GM23338 (cell line): ENCODE measurements around the gene ATL2. TPM values are rescaled to one million over a fixed set of nuclear protein-coding genes. Genes with fewer than 3 reads are reported as not detected.

Experiments
- ATAC-seq: fragments of 200-7000 bp; cut with Tn5 transposase; 3 replicates; pipeline ENCODE4 v1.9.1; 2020
- DNase-seq: peaks from one replicate; pipeline ENCODE4 v3.0.0-alpha.2; 2015; ENCODE audit warnings: low spot score
- H2AFZ ChIP-seq: fragments of 200-600 bp; sonication (generic); 2 replicates; pipeline ENCODE4 v1.8.0; 2016; ENCODE audit warnings: antibody characterized with exemption, mild to moderate bottlenecking, moderate library complexity
- H3F3A ChIP-seq: fragments of 200-600 bp; sonication (generic); replicated peaks from 2 replicates; pipeline ENCODE4 v1.8.0; 2017; ENCODE audit warnings: antibody characterized with exemption, mixed run types, low read depth
- H3K27ac ChIP-seq: fragments of 200-600 bp; sonication (generic); 2 replicates; pipeline ENCODE4 v1.6.1; 2016; ENCODE audit warnings: low read depth
- H3K27me3 ChIP-seq: fragments of 200-600 bp; sonication (generic); 2 replicates; pipeline ENCODE4 v1.8.0; 2016; ENCODE audit warnings: mild to moderate bottlenecking, mixed run types, moderate library complexity; ENCODE audit not compliant: insufficient read depth
- H3K36me3 ChIP-seq: fragments of 200-600 bp; sonication (generic); 2 replicates; pipeline ENCODE4 v1.8.0; 2016; ENCODE audit warnings: mild to moderate bottlenecking; ENCODE audit not compliant: insufficient read depth
- H3K4me1 ChIP-seq: fragments of 200-600 bp; sonication (generic); 2 replicates; pipeline ENCODE4 v1.8.0; 2016; ENCODE audit warnings: mild to moderate bottlenecking, moderate library complexity; ENCODE audit not compliant: insufficient read depth
- H3K4me2 ChIP-seq: fragments of 200-600 bp; sonication (generic); 2 replicates; pipeline ENCODE4 v1.7.1; 2017; ENCODE audit warnings: mixed run types
- H3K4me3 ChIP-seq: fragments of 200-600 bp; sonication (generic); 2 replicates; pipeline ENCODE4 v1.6.1; 2016; ENCODE audit warnings: mixed run types
- H3K79me2 ChIP-seq: fragments of 200-600 bp; sonication (generic); replicated peaks from 2 replicates; pipeline ENCODE4 v1.8.0; 2017; ENCODE audit warnings: mild to moderate bottlenecking; ENCODE audit not compliant: insufficient read depth
- H3K9me2 ChIP-seq: fragments of 200-600 bp; sonication (generic); 2 replicates; pipeline ENCODE4 v1.8.0; 2017; ENCODE audit not compliant: insufficient read depth
- H4K20me1 ChIP-seq: fragments of 200-600 bp; sonication (generic); replicated peaks from 2 replicates; pipeline ENCODE4 v1.8.0; 2017; ENCODE audit warnings: mild to moderate bottlenecking; ENCODE audit not compliant: insufficient read depth
- H3K27ac Mint-ChIP-seq: 2 replicates; pipeline ENCODE4 v1.8.0; 2020; ENCODE audit warnings: inconsistent platforms, mild to moderate bottlenecking, moderate library complexity, mixed read lengths
- H3K27me3 Mint-ChIP-seq: 3 replicates; pipeline ENCODE4 v1.8.0; 2022; ENCODE audit warnings: low read depth, mild to moderate bottlenecking, moderate library complexity, mixed read lengths, inconsistent platforms; ENCODE audit not compliant: insufficient read depth, poor library complexity
- H3K36me3 Mint-ChIP-seq: 3 replicates; pipeline ENCODE4 v1.8.0; 2021; ENCODE audit warnings: low read depth, mild to moderate bottlenecking, inconsistent platforms, moderate library complexity, mixed read lengths
- H3K4me1 Mint-ChIP-seq: 3 replicates; pipeline ENCODE4 v1.8.0; 2020; ENCODE audit warnings: mild to moderate bottlenecking, inconsistent platforms, mixed read lengths
- H3K4me3 Mint-ChIP-seq: 3 replicates; pipeline ENCODE4 v1.8.0; 2021; ENCODE audit warnings: moderate library complexity, mild to moderate bottlenecking, inconsistent platforms, mixed read lengths
- H3K9me3 Mint-ChIP-seq: 3 replicates; pipeline ENCODE4 v1.8.0; 2020; ENCODE audit warnings: moderate library complexity, mild to moderate bottlenecking, inconsistent platforms, mixed read lengths
- CREB1 ChIP-seq: fragments of 250-450 bp; sonication (Bioruptor Pico); IDR thresholded peaks from 2 replicates; pipeline ENCODE4 v1.5.0; 2020; ENCODE audit warnings: low read depth, mild to moderate bottlenecking, moderate library complexity
- CTCF ChIP-seq, 2 experiments: fragments of 200-600 bp in 1 of 2; sonication (generic) in 1 of 2; conservative IDR thresholded peaks; 2 replicates each; pipeline versions ENCODE4 v1.5.1 to v1.6.1; 2016 to 2017; ENCODE audit warnings: antibody characterized with exemption in 2 of 2, low read depth in 2 of 2, mild to moderate bottlenecking in 2 of 2, moderate library complexity in 1 of 2
- EZH2 ChIP-seq: fragments of 200-600 bp; sonication (generic); IDR thresholded peaks from one replicate; pipeline ENCODE4 v1.8.0; 2017; ENCODE audit warnings: antibody characterized with exemption, mild to moderate bottlenecking, low read depth; ENCODE audit not compliant: unreplicated experiment
- EZH2phosphoT487 ChIP-seq: fragments of 200-600 bp; sonication (generic); IDR thresholded peaks from one replicate; pipeline ENCODE4 v1.8.1; 2018; ENCODE audit warnings: antibody characterized with exemption; ENCODE audit not compliant: unreplicated experiment
- JUNB ChIP-seq: IDR thresholded peaks from one replicate; pipeline ENCODE4 v1.6.1; 2016; ENCODE audit warnings: antibody characterized with exemption; ENCODE audit not compliant: unreplicated experiment
- NANOG ChIP-seq: IDR thresholded peaks from 2 replicates; pipeline ENCODE4 v1.6.1; 2016; ENCODE audit warnings: antibody characterized with exemption, borderline replicate concordance
- POLR2AphosphoS5 ChIP-seq: IDR thresholded peaks from 2 replicates; pipeline ENCODE4 v1.6.1; 2016; ENCODE audit warnings: antibody characterized with exemption, low read depth
- STAT1 ChIP-seq: IDR thresholded peaks from one replicate; pipeline ENCODE4 v1.6.1; 2016; ENCODE audit warnings: antibody characterized with exemption; ENCODE audit not compliant: unreplicated experiment
- ZNF114 ChIP-seq: fragments of 250-450 bp; sonication (Bioruptor Pico); IDR thresholded peaks from 2 replicates; pipeline ENCODE4 v1.5.0; 2020; ENCODE audit warnings: mild to moderate bottlenecking, moderate library complexity
- ZNF331 ChIP-seq: fragments of 250-450 bp; sonication (Bioruptor Pico); IDR thresholded peaks from 2 replicates; pipeline ENCODE4 v1.5.0; 2020; ENCODE audit warnings: low read depth, mild to moderate bottlenecking, moderate library complexity
- polyA plus RNA-seq: library from polyadenylated mRNA; unstranded; fragments of >200 nt; fragmentation: Nextera tagmentation; extraction: Ambion mirVana; gene quantifications from 2 replicates; pipeline ENCODE4 v1.2.1, GENCODE V29; 2016
- total RNA-seq: library from RNA; depleted of rRNA; stranded (reverse); fragments of >200 nt; shearing (Covaris generic); gene quantifications from 2 replicates; pipeline ENCODE4 v1.2.3, GENCODE V29; 2014
- TF ChIP-seq, protein P1 (sequence below): IDR thresholded peaks from 2 replicates; pipeline ENCODE4 v1.6.1; 2016; ENCODE audit warnings: antibody characterized with exemption
- TF ChIP-seq, protein P2 (sequence below): IDR thresholded peaks from one replicate; pipeline ENCODE4 v1.6.1; 2018; ENCODE audit warnings: antibody characterized with exemption; ENCODE audit not compliant: unreplicated experiment
- TF ChIP-seq, protein P3 (sequence below): fragments of 250-450 bp; sonication (Bioruptor Pico); IDR thresholded peaks from 2 replicates; pipeline ENCODE4 v1.5.0; 2020; ENCODE audit warnings: mild to moderate bottlenecking, moderate library complexity

Gene ATL2
- total and polyA plus RNA-seq, 2 experiments from 2014 or later = 30.2 to 140 TPM

GRCh38 chr2:38254796-38255195, 122.3 kb downstream of the ATL2 start:
- Histone ChIP-seq H3K4me1 (no peaks in the 10 kb centered on the region), H3K79me2 (no peaks in the 10 kb centered on the region), H4K20me1 (no peaks in the 10 kb centered on the region), H3K9me2 (peaks cover 17% of the 10 kb centered on the region; the same call in 1 of the 2 replicates), H3K4me2 (no peak overlapping the region), H3K27me3 (no peaks in the 10 kb centered on the region), H2AFZ (no peak overlapping the region), H3K27ac (no peak overlapping the region), H3K36me3 (no peaks in the 10 kb centered on the region), H3K4me3 (no peak overlapping the region), H3F3A (no peaks in the 10 kb centered on the region)
- Mint-ChIP-seq H3K9me3 (peaks cover 7% of the 10 kb centered on the region; the same call in 1 of the 3 replicates), H3K36me3 (no peaks in the 10 kb centered on the region), H3K4me1 (no peaks in the 10 kb centered on the region), H3K27ac (no peak overlapping the region), H3K4me3 (no peak overlapping the region), H3K27me3 (peaks cover 4% of the 10 kb centered on the region)
- ATAC-seq (no peak), DNase-seq (no peak)
- TF ChIP-seq EZH2 = no peak
- TF ChIP-seq EZH2phosphoT487 = no peak
- no peak for TF ChIP-seq ZNF331
- no peak for TF ChIP-seq CTCF (conservative IDR thresholded peaks at IDR 0.05; ENCODE audit: low read depth in 2 of 2)
- no peak for TF ChIP-seq CREB1
- TF ChIP-seq, protein P1, sequence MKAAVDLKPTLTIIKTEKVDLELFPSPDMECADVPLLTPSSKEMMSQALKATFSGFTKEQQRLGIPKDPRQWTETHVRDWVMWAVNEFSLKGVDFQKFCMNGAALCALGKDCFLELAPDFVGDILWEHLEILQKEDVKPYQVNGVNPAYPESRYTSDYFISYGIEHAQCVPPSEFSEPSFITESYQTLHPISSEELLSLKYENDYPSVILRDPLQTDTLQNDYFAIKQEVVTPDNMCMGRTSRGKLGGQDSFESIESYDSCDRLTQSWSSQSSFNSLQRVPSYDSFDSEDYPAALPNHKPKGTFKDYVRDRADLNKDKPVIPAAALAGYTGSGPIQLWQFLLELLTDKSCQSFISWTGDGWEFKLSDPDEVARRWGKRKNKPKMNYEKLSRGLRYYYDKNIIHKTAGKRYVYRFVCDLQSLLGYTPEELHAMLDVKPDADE = no peak
- TF ChIP-seq STAT1 = no peak
- no peak for TF ChIP-seq JUNB
- no peak for TF ChIP-seq ZNF114
- TF ChIP-seq, protein P2, sequence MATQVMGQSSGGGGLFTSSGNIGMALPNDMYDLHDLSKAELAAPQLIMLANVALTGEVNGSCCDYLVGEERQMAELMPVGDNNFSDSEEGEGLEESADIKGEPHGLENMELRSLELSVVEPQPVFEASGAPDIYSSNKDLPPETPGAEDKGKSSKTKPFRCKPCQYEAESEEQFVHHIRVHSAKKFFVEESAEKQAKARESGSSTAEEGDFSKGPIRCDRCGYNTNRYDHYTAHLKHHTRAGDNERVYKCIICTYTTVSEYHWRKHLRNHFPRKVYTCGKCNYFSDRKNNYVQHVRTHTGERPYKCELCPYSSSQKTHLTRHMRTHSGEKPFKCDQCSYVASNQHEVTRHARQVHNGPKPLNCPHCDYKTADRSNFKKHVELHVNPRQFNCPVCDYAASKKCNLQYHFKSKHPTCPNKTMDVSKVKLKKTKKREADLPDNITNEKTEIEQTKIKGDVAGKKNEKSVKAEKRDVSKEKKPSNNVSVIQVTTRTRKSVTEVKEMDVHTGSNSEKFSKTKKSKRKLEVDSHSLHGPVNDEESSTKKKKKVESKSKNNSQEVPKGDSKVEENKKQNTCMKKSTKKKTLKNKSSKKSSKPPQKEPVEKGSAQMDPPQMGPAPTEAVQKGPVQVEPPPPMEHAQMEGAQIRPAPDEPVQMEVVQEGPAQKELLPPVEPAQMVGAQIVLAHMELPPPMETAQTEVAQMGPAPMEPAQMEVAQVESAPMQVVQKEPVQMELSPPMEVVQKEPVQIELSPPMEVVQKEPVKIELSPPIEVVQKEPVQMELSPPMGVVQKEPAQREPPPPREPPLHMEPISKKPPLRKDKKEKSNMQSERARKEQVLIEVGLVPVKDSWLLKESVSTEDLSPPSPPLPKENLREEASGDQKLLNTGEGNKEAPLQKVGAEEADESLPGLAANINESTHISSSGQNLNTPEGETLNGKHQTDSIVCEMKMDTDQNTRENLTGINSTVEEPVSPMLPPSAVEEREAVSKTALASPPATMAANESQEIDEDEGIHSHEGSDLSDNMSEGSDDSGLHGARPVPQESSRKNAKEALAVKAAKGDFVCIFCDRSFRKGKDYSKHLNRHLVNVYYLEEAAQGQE = no peak
- TF ChIP-seq NANOG = no peak
- TF ChIP-seq, protein P3, sequence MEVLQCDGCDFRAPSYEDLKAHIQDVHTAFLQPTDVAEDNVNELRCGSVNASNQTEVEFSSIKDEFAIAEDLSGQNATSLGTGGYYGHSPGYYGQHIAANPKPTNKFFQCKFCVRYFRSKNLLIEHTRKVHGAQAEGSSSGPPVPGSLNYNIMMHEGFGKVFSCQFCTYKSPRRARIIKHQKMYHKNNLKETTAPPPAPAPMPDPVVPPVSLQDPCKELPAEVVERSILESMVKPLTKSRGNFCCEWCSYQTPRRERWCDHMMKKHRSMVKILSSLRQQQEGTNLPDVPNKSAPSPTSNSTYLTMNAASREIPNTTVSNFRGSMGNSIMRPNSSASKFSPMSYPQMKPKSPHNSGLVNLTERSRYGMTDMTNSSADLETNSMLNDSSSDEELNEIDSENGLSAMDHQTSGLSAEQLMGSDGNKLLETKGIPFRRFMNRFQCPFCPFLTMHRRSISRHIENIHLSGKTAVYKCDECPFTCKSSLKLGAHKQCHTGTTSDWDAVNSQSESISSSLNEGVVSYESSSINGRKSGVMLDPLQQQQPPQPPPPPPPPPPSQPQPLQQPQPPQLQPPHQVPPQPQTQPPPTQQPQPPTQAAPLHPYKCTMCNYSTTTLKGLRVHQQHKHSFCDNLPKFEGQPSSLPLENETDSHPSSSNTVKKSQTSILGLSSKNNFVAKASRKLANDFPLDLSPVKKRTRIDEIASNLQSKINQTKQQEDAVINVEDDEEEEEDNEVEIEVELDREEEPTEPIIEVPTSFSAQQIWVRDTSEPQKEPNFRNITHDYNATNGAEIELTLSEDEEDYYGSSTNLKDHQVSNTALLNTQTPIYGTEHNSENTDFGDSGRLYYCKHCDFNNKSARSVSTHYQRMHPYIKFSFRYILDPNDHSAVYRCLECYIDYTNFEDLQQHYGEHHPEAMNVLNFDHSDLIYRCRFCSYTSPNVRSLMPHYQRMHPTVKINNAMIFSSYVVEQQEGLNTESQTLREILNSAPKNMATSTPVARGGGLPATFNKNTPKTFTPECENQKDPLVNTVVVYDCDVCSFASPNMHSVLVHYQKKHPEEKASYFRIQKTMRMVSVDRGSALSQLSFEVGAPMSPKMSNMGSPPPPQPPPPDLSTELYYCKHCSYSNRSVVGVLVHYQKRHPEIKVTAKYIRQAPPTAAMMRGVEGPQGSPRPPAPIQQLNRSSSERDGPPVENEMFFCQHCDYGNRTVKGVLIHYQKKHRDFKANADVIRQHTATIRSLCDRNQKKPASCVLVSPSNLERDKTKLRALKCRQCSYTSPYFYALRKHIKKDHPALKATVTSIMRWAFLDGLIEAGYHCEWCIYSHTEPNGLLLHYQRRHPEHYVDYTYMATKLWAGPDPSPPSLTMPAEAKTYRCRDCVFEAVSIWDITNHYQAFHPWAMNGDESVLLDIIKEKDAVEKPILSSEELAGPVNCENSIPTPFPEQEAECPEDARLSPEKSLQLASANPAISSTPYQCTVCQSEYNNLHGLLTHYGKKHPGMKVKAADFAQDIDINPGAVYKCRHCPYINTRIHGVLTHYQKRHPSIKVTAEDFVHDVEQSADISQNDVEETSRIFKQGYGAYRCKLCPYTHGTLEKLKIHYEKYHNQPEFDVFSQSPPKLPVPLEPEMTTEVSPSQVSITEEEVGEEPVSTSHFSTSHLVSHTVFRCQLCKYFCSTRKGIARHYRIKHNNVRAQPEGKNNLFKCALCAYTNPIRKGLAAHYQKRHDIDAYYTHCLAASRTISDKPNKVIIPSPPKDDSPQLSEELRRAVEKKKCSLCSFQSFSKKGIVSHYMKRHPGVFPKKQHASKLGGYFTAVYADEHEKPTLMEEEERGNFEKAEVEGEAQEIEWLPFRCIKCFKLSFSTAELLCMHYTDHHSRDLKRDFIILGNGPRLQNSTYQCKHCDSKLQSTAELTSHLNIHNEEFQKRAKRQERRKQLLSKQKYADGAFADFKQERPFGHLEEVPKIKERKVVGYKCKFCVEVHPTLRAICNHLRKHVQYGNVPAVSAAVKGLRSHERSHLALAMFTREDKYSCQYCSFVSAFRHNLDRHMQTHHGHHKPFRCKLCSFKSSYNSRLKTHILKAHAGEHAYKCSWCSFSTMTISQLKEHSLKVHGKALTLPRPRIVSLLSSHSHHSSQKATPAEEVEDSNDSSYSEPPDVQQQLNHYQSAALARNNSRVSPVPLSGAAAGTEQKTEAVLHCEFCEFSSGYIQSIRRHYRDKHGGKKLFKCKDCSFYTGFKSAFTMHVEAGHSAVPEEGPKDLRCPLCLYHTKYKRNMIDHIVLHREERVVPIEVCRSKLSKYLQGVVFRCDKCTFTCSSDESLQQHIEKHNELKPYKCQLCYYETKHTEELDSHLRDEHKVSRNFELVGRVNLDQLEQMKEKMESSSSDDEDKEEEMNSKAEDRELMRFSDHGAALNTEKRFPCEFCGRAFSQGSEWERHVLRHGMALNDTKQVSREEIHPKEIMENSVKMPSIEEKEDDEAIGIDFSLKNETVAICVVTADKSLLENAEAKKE (CRISPR knock-in tag) = no peak
- TF ChIP-seq POLR2AphosphoS5 = no peak
